Activated T-helper 9 cell treated with anti-CD3 and anti-CD28 coated beads, Interleukin-2, amount 50 U/mL, for 16 hours (primary cell): Measurements from ENCODE around the gene ACAD8.
A peak's percentile ranks its signal among the peaks of the same experiment; 100 is the strongest.

Source experiments
- DNase-seq: peaks from one replicate; pipeline ENCODE4 v3.0.0-alpha.2; 2020; ENCODE audit warnings: low read depth

The ACAD8 gene

GRCh38 chr11:134253188-134253993 lies at the start of gene ACAD8, which contains the start of gene THYN1:
Gene ACAD8, plus strand, starts transcription at chr11:134253568. Its CDS starts 33 bp downstream, at chr11:134253601.
Gene THYN1, minus strand, starts transcription at chr11:134253352. Its CDS starts 470 bp downstream, at chr11:134252882.
- peak; percentile 93 for DNase-seq

- no peak for DNase-seq
Observed at GRCh38 chr11:134205729-134206128, 47.6 kb upstream of the ACAD8 start.

- no peak for DNase-seq
Observed at GRCh38 chr11:134206185-134206584, 47.2 kb upstream of the ACAD8 start.

- peak; percentile 42 for DNase-seq
Observed at GRCh38 chr11:134207538-134208239, 45.7 kb upstream of the ACAD8 start.

- no peak for DNase-seq
Observed at GRCh38 chr11:134215836-134216235, 37.5 kb upstream of the ACAD8 start.

- no peak for DNase-seq
Observed at GRCh38 chr11:134216816-134217215, 36.6 kb upstream of the ACAD8 start.

GRCh38 chr11:134223121-134223520 lies 30.2 kb upstream of the ACAD8 start:
- no peak for DNase-seq

GRCh38 chr11:134223836-134224709 lies 29.3 kb upstream of the ACAD8 start, which contains the start of the genes NCAPD3 and VPS26B:
Gene NCAPD3, minus strand, starts transcription at chr11:134223967. Its CDS starts 41 bp downstream, at chr11:134223926.
Gene VPS26B, plus strand, starts transcription at chr11:134224671. Its CDS starts 452 bp downstream, at chr11:134225123.
- DNase-seq: peak; percentile 94

GRCh38 chr11:134224710-134225664 lies 28.4 kb upstream of the ACAD8 start:
- DNase-seq: peak; percentile 44

GRCh38 chr11:134226806-134227325 lies 26.5 kb upstream of the ACAD8 start:
- no peak for DNase-seq

- DNase-seq: no peak
Observed at GRCh38 chr11:134228625-134229024, 24.7 kb upstream of the ACAD8 start.

- no peak for DNase-seq
Observed at GRCh38 chr11:134229126-134229790, 24.1 kb upstream of the ACAD8 start.

GRCh38 chr11:134230339-134230738 lies 23.0 kb upstream of the ACAD8 start:
- no peak for DNase-seq

- no peak for DNase-seq
Observed at GRCh38 chr11:134231958-134232659, 21.3 kb upstream of the ACAD8 start.

- no peak for DNase-seq
Observed at GRCh38 chr11:134233729-134234179, 19.6 kb upstream of the ACAD8 start.

GRCh38 chr11:134235399-134235798 lies 18.0 kb upstream of the ACAD8 start:
- DNase-seq: no peak

GRCh38 chr11:134236834-134237556 lies 16.4 kb upstream of the ACAD8 start:
- DNase-seq: no peak

GRCh38 chr11:134237557-134237922 lies 15.8 kb upstream of the ACAD8 start:
- no peak for DNase-seq

GRCh38 chr11:134238956-134239355 lies 14.4 kb upstream of the ACAD8 start:
- DNase-seq: no peak
